HG03066 (cell line): ENCODE results near the gene SH3GL1.

ENCODE experiments used
- ATAC-seq: cut with Tn5 transposase; IDR thresholded peaks from one replicate; pipeline ENCODE4 v1.9.1; 2021; ENCODE audit warnings: low read depth; ENCODE audit not compliant: unreplicated experiment

SH3GL1 gene

GRCh38 chr19:4432918-4433506, 32.7 kb upstream of the SH3GL1 start:
- no peak for ATAC-seq

DNA sequence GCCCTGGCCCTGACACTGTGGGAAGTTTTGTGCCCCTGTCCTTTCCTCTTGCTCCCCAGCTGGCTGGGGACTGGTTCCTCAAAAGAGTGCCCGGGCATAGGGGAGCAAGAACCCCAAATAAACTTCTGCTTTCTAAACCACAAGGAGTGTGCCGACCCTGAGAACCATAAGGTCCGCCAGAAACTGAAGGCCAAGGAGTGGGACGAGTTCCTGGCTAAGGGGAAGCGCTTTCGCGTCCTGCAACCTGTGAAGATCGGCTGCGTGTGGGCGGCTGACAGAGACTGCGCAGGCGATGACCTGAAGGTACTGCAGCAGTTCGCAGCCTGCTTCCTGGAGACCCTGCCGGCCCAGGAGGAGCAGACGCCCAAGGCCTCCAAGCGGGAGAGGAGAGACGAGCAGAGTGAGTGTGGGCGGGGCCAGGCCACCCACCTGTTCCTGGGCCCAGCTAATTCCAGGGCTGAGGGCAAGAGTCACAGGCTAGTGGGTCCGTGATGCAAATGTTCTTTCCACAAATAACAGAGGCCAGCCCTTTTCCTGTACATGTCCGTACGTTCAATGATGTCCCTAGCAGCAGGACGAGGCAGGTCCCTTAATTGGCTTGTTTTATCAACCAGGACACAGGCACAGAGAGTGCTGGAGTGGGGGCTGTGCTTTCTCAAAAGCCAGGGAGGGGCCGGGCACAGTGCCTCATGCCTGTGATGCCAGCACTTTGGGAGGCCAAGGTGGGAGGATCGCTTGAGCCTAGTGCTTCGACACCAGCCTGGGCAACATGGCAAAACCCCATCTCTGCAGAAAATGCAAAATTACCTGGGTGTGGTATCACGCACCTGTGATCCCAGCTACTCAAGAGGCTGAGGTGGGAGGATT, 31.7 kb upstream of the SH3GL1 start:
- ATAC-seq: no peak

DNA sequence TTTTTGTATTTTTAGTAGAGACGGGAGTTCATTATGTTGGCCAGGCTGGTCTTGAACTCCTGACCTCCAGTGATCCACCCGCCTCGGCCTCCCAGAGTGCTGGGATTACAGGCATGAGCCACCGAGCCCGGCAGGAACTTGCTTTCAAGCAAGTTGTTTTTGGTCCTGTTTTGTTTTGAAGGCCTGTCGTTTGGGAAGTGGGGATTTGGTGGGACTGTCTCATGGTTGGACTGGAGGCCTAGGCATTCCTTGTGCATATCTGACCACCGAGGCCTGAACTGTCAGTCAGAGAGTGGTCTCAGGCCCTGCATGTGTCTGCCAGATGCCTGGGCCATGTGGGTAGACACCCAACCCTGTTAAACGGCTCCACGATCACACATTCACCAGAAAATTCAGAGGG, 30.9 kb upstream of the SH3GL1 start:
- no peak for ATAC-seq

GRCh38 chr19:4430760-4431159, 30.4 kb upstream of the SH3GL1 start:
- no peak for ATAC-seq

- no peak for ATAC-seq
Measured at GRCh38 chr19:4429771-4430171, 29.4 kb upstream of the SH3GL1 start.

DNA sequence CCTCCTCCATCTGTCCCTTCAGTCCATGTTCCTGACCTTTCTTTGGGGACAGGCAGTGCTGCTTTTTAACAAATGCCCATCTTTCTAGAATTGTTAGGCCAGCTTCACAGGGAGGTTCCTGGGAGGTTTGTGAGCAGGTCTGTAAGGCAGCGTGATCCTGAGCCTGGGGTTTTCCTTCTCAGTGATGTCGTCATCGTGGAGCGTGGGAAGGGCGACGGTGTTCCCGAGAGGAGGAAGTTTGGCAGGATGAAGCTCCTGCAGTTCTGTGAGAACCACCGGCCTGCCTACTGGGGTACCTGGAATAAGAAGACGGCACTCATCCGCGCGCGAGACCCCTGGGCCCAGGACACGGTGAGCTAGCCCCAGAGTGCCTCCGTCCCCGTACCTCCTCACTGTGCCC, 28.9 kb upstream of the SH3GL1 start:
- no peak for ATAC-seq

- ATAC-seq: no peak
Measured at GRCh38 chr19:4428326-4428975, 28.1 kb upstream of the SH3GL1 start.

- no peak for ATAC-seq
Measured at GRCh38 chr19:4425537-4425936, 25.2 kb upstream of the SH3GL1 start.

- no peak for ATAC-seq
Measured at GRCh38 chr19:4423416-4424126, 23.2 kb upstream of the SH3GL1 start.

DNA sequence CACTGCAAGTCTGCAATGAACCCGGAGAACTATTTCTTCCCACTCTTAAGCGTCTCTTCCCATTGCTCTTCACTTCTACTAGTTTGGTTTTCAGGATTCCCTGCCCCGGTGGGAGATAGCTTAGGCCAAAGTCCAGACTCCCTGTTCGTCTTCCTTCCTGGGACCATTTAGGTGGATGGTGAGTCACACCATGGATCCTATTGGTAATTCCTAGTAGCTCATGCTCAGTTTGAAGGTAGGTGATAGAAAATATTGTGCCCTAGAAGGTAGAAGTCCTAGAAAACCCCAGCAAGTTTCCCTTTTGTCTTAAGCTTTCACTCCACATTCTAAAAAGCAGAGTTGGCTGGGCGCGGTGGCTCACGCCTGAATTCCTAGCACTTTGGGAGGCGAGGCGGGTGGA, 15.9 kb upstream of the SH3GL1 start:
- ATAC-seq: no peak

DNA sequence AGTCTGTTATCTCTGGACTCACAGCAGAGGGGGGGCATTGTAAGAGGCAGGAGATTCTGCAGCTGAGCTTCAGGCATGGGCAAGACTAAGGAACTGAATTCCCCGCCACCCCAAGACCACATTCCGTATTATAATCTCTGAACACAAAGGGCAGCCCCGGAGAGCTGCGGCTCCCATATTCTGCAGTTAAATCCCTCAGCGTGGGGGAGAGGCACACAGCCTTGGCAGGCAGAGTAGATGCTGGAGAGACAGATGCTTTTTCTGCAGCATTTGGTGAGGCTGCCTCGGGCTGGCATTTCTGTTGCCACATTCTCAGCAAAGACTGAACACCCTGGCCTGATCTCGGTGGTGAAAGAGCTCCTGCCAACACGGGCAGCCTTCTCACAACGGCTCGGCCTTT, 15.0 kb upstream of the SH3GL1 start:
- ATAC-seq: no peak

- no peak for ATAC-seq
Measured at GRCh38 chr19:4414800-4415321, 14.5 kb upstream of the SH3GL1 start.

DNA sequence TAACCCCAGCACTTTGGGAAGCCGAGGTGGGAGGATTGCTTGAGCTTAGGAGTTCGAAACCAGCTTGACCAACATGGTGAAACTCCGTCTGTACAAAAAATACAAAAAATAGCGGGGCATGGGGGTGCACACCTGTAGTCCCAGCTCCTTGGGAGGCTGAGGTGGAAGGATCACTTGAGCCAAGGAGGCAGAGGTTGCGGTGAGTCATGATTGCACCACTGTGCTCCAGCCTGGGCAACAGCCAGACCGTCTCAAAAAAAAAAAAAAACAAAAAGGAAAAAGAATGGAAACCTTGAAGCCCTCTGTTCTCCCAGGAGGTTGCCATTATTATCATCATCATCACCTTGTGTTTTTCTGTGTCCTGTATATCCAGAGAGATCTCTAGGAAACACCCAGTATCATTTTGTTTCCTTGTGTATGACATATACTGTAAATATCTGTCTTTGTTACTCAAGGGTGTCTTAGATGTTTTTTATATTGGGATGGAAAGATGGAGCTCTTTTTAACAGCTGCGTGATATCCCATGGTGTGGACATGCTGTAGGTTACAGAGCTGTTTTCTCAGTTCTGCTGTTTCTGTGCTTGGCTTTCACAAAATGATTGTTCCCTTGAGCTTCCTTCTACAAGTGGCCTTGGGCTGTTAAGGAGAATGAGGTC, 13.9 kb upstream of the SH3GL1 start:
- ATAC-seq: no peak

DNA sequence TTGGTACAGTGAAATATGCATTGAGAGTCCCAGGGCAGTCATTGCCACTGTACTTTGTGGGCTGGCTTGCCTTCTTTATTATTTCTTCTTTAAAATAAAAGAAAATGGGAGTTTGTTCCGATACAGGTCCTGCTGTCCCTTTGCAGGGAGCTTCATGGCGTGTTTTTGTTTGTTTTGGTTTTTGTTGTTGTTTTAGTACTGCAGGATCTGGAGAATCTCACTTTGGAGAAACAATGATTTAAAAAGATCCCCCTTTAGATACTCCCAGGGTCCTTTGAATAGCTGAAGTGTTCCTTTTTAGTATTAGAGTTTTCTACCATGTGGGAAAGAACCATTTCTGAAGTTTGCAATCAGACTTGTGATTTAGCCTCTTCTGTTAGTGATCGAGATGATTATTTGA, 13.2 kb upstream of the SH3GL1 start:
- ATAC-seq: no peak

DNA sequence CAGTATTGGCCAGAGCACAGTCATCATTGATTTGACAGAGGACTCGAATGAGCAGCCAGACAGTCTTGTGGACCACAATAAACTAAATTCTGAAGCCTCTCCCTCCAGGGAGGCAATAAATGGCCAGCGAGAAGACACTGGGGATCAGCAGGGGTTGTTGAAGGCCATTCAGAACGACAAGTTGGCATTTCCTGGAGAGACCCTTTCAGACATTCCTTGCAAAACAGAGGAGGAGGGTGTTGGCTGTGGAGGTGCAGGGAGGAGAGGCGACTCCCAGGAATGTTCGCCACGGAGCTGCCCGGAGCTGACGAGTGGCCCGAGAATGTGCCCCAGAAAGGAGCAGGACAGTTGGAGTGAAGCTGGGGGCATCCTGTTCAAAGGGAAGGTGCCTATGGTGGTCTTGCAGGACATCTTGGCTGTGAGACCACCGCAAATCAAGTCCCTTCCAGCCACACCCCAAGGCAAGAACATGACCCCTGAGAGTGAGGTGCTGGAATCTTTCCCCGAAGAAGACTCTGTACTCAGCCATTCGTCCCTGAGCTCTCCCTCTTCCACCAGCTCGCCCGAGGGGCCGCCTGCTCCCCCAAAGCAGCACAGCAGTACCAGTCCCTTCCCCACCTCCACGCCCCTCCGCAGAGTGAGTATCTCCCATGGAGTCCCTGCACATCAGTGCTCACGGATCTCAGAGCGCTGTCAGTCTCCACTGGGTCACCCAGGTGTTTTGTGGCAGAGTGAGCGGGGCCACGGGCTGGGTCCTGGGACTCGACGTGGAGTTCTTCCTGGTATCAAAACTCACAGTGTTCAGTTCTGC, 9.0 kb upstream of the SH3GL1 start:
- no peak for ATAC-seq

- no peak for ATAC-seq
Measured at GRCh38 chr19:4406626-4407025, 6.3 kb upstream of the SH3GL1 start.

DNA sequence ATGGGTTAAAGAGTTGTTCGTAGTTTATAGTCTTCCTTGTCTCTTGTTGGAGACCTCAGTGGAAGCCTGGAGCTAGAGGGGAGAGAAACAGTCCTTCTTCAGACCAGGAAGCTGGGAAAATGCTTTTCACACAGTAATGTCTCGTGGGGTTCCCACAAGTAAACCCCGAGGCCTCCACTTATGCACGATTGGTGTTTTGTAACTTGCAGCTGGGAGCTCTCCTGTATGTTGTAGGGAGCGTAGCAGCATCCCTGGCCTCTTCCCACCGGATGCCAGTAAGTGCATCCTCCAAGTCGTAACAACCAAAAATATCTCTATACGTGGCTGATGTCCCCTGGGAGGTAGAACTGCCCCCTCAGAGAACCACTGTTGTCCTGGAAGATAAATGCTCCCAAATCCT, 5.6 kb upstream of the SH3GL1 start:
- no peak for ATAC-seq

GRCh38 chr19:4403005-4403761, 2.8 kb upstream of the SH3GL1 start:
- ATAC-seq: no peak
